Ishikawa (cell line): ENCODE data around the gene FIZ1.
A peak's percentile ranks its signal among the peaks of the same experiment; 100 is the strongest.

Experiments used
- CEBPB ChIP-seq: IDR thresholded peaks from 2 replicates; pipeline ENCODE4 v1.6.1; 2012
- CREB1 ChIP-seq: IDR thresholded peaks from 2 replicates; pipeline ENCODE4 v1.6.1; 2012; ENCODE audit warnings: low read depth
- EGR1 ChIP-seq: IDR thresholded peaks from 2 replicates; pipeline ENCODE4 v1.6.1; 2012
- EP300 ChIP-seq: IDR thresholded peaks from 2 replicates; pipeline ENCODE4 v1.6.1; 2012; ENCODE audit warnings: borderline replicate concordance
- FOXM1 ChIP-seq: IDR thresholded peaks from 2 replicates; pipeline ENCODE4 v1.6.1; 2012; ENCODE audit warnings: low read depth, borderline replicate concordance
- MAX ChIP-seq: IDR thresholded peaks from 2 replicates; pipeline ENCODE4 v1.6.1; 2012
- NFIC ChIP-seq: IDR thresholded peaks from 2 replicates; pipeline ENCODE4 v1.6.1; 2012
- RAD21 ChIP-seq: IDR thresholded peaks from 2 replicates; pipeline ENCODE4 v1.6.1; 2012; ENCODE audit warnings: low read depth
- REST ChIP-seq: IDR thresholded peaks from 2 replicates; pipeline ENCODE4 v1.6.1; 2012; ENCODE audit warnings: low read depth, mild to moderate bottlenecking
- TAF1 ChIP-seq: IDR thresholded peaks from 2 replicates; pipeline ENCODE4 v1.6.1; 2012; ENCODE audit warnings: low read depth, mild to moderate bottlenecking
- TCF12 ChIP-seq: IDR thresholded peaks from 2 replicates; pipeline ENCODE4 v1.6.1; 2012; ENCODE audit warnings: low read depth
- TEAD4 ChIP-seq: IDR thresholded peaks from 2 replicates; pipeline ENCODE4 v1.6.1; 2012
- USF1 ChIP-seq: IDR thresholded peaks from 2 replicates; pipeline ENCODE4 v1.6.1; 2012
- YY1 ChIP-seq: IDR thresholded peaks from 2 replicates; pipeline ENCODE4 v1.6.1; 2012; ENCODE audit warnings: low read depth
- ZBTB7A ChIP-seq: IDR thresholded peaks from 2 replicates; pipeline ENCODE4 v1.6.1; 2012; ENCODE audit warnings: low read depth

Gene FIZ1

GRCh38 chr19:55611300-55611982 lies 12.1 kb upstream of the FIZ1 start:
- no peak for TF ChIP-seq TAF1
- no peak for TF ChIP-seq NFIC
- no peak for TF ChIP-seq TEAD4
- no peak for TF ChIP-seq EP300
- no peak for TF ChIP-seq REST
- TF ChIP-seq RAD21: no peak
- TF ChIP-seq CREB1: no peak
- TF ChIP-seq MAX: no peak
- TF ChIP-seq FOXM1: no peak
- no peak for TF ChIP-seq ZBTB7A
- no peak for TF ChIP-seq CEBPB
- no peak for TF ChIP-seq YY1
- TF ChIP-seq EGR1: no peak
- TF ChIP-seq TCF12: no peak
- TF ChIP-seq USF1: no peak

- TF ChIP-seq TAF1: no peak
- TF ChIP-seq TCF12: no peak
- no peak for TF ChIP-seq EP300
- no peak for TF ChIP-seq USF1
Measured at GRCh38 chr19:55609326-55609725, 10.0 kb upstream of the FIZ1 start.

- TF ChIP-seq CEBPB (no peak), FOXM1 (no peak), USF1 (no peak), ZBTB7A (no peak)
Measured at GRCh38 chr19:55606817-55607216, 7.5 kb upstream of the FIZ1 start.

GRCh38 chr19:55606471-55606787 lies 7.1 kb upstream of the FIZ1 start:
- TF ChIP-seq NFIC (no peak), TAF1 (no peak), RAD21 (no peak), EP300 (no peak), REST (no peak), ZBTB7A (no peak), YY1 (no peak), USF1 (no peak), FOXM1 (no peak), CREB1 (no peak), CEBPB (no peak), TCF12 (no peak), TEAD4 (no peak), EGR1 (no peak), MAX (no peak)

- TF ChIP-seq REST: no peak
- no peak for TF ChIP-seq TEAD4
- TF ChIP-seq USF1: no peak
- peak; percentile 73 for TF ChIP-seq MAX
- TF ChIP-seq NFIC: no peak
- no peak; the same call in 1 of the 2 replicates for TF ChIP-seq TCF12
- no peak for TF ChIP-seq CREB1
- TF ChIP-seq YY1: 0 out of 2 replicates have a peak, but pooled peaks have one; percentile 30
- TF ChIP-seq RAD21: peak; percentile 85
- no peak; the same call in 1 of the 2 replicates for TF ChIP-seq TAF1
- TF ChIP-seq CEBPB: no peak
- 0 out of 2 replicates have a peak, but pooled peaks have one; percentile 0 for TF ChIP-seq EGR1
- no peak for TF ChIP-seq ZBTB7A
- TF ChIP-seq FOXM1: no peak
- 0 out of 2 replicates have a peak, but pooled peaks have one; percentile 18 for TF ChIP-seq EP300
Measured at GRCh38 chr19:55605637-55606470, 6.5 kb upstream of the FIZ1 start, which contains the start of gene ZNF865. ZNF865 (plus strand) TSS chr19:55605647; CDS start chr19:55613619, 7,972 bp downstream.
